ENCODE data around the gene ZRANB3.

DNA sequence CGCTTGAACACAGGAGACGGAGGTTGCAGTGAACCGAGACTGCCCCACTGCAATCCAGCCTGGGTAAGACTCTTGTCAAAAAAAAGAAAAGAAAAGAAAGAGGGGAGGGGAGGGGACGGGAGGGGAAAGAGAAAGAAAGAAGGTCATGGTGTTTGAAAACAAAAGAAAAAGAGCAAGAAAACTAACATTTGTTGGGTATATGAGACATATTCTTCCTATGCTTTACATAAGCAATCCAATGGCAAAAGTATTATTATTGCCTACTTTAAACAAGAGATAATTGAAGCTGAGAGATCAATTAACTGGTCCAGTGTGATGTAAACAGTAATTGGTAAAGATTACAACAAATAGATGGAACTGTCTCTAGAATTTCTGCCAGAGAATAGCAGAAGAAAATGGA lies 157.3 kb downstream of the ZRANB3 start:
- TF ChIP-seq, protein P1, sequence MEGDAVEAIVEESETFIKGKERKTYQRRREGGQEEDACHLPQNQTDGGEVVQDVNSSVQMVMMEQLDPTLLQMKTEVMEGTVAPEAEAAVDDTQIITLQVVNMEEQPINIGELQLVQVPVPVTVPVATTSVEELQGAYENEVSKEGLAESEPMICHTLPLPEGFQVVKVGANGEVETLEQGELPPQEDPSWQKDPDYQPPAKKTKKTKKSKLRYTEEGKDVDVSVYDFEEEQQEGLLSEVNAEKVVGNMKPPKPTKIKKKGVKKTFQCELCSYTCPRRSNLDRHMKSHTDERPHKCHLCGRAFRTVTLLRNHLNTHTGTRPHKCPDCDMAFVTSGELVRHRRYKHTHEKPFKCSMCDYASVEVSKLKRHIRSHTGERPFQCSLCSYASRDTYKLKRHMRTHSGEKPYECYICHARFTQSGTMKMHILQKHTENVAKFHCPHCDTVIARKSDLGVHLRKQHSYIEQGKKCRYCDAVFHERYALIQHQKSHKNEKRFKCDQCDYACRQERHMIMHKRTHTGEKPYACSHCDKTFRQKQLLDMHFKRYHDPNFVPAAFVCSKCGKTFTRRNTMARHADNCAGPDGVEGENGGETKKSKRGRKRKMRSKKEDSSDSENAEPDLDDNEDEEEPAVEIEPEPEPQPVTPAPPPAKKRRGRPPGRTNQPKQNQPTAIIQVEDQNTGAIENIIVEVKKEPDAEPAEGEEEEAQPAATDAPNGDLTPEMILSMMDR (IDR thresholded peaks at IDR 0.05): no peak
- no peak for TF ChIP-seq POLR2A (IDR thresholded peaks at IDR 0.05)
